HepG2 (cell line): Measurements from ENCODE around the gene LSM10. TPM values are rescaled to one million over a fixed set of nuclear protein-coding genes. Genes with fewer than 3 reads are reported as not detected.
A peak's percentile ranks its signal among the peaks of the same experiment; 100 is the strongest.

Experiments used
- FOXP1 ChIP-seq, 2 experiments: fragments of 450-650 bp in 1 of 2; IDR thresholded peaks; 2 replicates each; pipeline ENCODE4 v1.6.1; 2017 to 2018; ENCODE audit warnings: antibody characterized with exemption in 1 of 2
- GLI4 ChIP-seq: sonication (generic); formaldehyde crosslinking; IDR thresholded peaks from 2 replicates; pipeline ENCODE4 v1.5.1; 2020; ENCODE audit warnings: missing genetic modification reagents, mild to moderate bottlenecking, moderate library complexity, borderline replicate concordance
- KDM5B ChIP-seq: sonication (generic); formaldehyde crosslinking; IDR thresholded peaks from 2 replicates; pipeline ENCODE4 v1.4.0; 2020; ENCODE audit warnings: missing genetic modification reagents, mild to moderate bottlenecking, borderline replicate concordance
- KLF16 ChIP-seq, 2 experiments: sonication (generic) in 1 of 2; formaldehyde crosslinking in 1 of 2; IDR thresholded peaks; 2 replicates each; pipeline versions ENCODE4 v1.6.1 to v1.8.0; 2016 to 2023; ENCODE audit warnings: missing genetic modification reagents in 2 of 2, missing compliant biosample characterization in 1 of 2
- MBNL3 ChIP-seq: fragments of 250-450 bp; sonication (Bioruptor Pico); conservative IDR thresholded peaks from 2 replicates; pipeline ENCODE4 v1.8.0; 2022; ENCODE audit warnings: mild to moderate bottlenecking, inconsistent platforms
- MED8 ChIP-seq: sonication (generic); formaldehyde crosslinking; IDR thresholded peaks from 2 replicates; pipeline ENCODE4 v1.8.1; 2023; ENCODE audit warnings: mild to moderate bottlenecking, missing genetic modification reagents; ENCODE audit not compliant: insufficient replicate concordance
- RFX5 ChIP-seq: IDR thresholded peaks from 2 replicates; pipeline ENCODE4 v1.6.1; 2011; ENCODE audit warnings: low read depth, low read length, improper control_type of control experiment
- SMARCC2 ChIP-seq: fragments of 450-650 bp; IDR thresholded peaks from 2 replicates; pipeline ENCODE4 v1.6.1; 2017; ENCODE audit warnings: antibody characterized with exemption, mild to moderate bottlenecking
- SP5 ChIP-seq: IDR thresholded peaks from 2 replicates; pipeline ENCODE4 v1.6.1; 2016; ENCODE audit warnings: low read depth, borderline replicate concordance
- SRF ChIP-seq: IDR thresholded peaks from 2 replicates; pipeline ENCODE4 v1.6.1; 2011; ENCODE audit warnings: mild to moderate bottlenecking, low read depth, low read length, moderate library complexity
- TCF7 ChIP-seq: sonication (generic); IDR thresholded peaks from 2 replicates; pipeline ENCODE4 v1.6.1; 2016; ENCODE audit warnings: antibody characterized with exemption, low read depth
- ZFX ChIP-seq: sonication (generic); formaldehyde crosslinking; IDR thresholded peaks from 2 replicates; pipeline ENCODE4 v1.4.0; 2020; ENCODE audit warnings: mild to moderate bottlenecking, low read depth, missing genetic modification reagents, moderate library complexity
- ZNF10 ChIP-seq: sonication (generic); formaldehyde crosslinking; IDR thresholded peaks from 2 replicates; pipeline ENCODE4 v1.4.0; 2020; ENCODE audit warnings: mild to moderate bottlenecking, low read depth, missing genetic modification reagents, borderline replicate concordance
- ZNF12 ChIP-seq: sonication (generic); formaldehyde crosslinking; IDR thresholded peaks from 2 replicates; pipeline ENCODE4 v1.5.0; 2020; ENCODE audit warnings: missing genetic modification reagents
- ZNF230 ChIP-seq: sonication (generic); formaldehyde crosslinking; IDR thresholded peaks from 2 replicates; pipeline ENCODE4 v1.4.0; 2020; ENCODE audit warnings: mild to moderate bottlenecking, missing genetic modification reagents
- polyA plus RNA-seq, 8 experiments: library from polyadenylated mRNA; depleted of rRNA in 3 of 8; stranded (reverse) in 7 of 8; unstranded in 1 of 8; fragments of >200 nt; fragmentation: Illumina TruSeq in 4 of 8; extraction: Trizol in 4 of 8; gene quantifications; 2 replicates each; pipeline versions ENCODE4 v1.2.1 to v1.2.3, GENCODE V29; 2011 to 2016; ENCODE audit warnings: low read depth in 4 of 8, missing spikeins in 1 of 8, mixed read lengths in 1 of 8; ENCODE audit not compliant: insufficient read depth in 1 of 8
- total RNA-seq, 5 experiments: library from RNA; depleted of rRNA; stranded (reverse); fragments of >200 nt; fragmentation: Illumina TruSeq; extraction: Trizol; gene quantifications; 2 replicates each; pipeline ENCODE4 v1.2.3, GENCODE V29; 2016; ENCODE audit warnings: low read depth in 1 of 5
- TF ChIP-seq, protein P1 (sequence below): IDR thresholded peaks from 2 replicates; pipeline ENCODE4 v1.6.1; 2016; ENCODE audit warnings: low read depth, borderline replicate concordance
- TF ChIP-seq, protein P2 (sequence below): sonication (generic); formaldehyde crosslinking; IDR thresholded peaks from 2 replicates; pipeline ENCODE4 v1.5.0; 2020; ENCODE audit warnings: mild to moderate bottlenecking, missing genetic modification reagents, moderate library complexity
- TF ChIP-seq, protein P3 (sequence below): sonication (generic); formaldehyde crosslinking; IDR thresholded peaks from 2 replicates; pipeline ENCODE4 v1.5.1; 2020; ENCODE audit warnings: missing genetic modification reagents, mild to moderate bottlenecking, borderline replicate concordance
- TF ChIP-seq, protein P4 (sequence below): sonication (generic); formaldehyde crosslinking; conservative IDR thresholded peaks from 2 replicates; pipeline ENCODE4 v1.8.0; 2022; ENCODE audit warnings: missing genetic modification reagents
- TF ChIP-seq, protein P5 (sequence below): IDR thresholded peaks from 2 replicates; pipeline ENCODE4 v1.6.1; 2016; ENCODE audit warnings: missing compliant biosample characterization, missing genetic modification reagents, borderline replicate concordance

LSM10 gene
- total and polyA plus RNA-seq, 2 of the 13 experiments (the other 11 are each of a cell fraction or from before 2014, with no cell fraction given), result 14.0 to 52.0 TPM

DNA sequence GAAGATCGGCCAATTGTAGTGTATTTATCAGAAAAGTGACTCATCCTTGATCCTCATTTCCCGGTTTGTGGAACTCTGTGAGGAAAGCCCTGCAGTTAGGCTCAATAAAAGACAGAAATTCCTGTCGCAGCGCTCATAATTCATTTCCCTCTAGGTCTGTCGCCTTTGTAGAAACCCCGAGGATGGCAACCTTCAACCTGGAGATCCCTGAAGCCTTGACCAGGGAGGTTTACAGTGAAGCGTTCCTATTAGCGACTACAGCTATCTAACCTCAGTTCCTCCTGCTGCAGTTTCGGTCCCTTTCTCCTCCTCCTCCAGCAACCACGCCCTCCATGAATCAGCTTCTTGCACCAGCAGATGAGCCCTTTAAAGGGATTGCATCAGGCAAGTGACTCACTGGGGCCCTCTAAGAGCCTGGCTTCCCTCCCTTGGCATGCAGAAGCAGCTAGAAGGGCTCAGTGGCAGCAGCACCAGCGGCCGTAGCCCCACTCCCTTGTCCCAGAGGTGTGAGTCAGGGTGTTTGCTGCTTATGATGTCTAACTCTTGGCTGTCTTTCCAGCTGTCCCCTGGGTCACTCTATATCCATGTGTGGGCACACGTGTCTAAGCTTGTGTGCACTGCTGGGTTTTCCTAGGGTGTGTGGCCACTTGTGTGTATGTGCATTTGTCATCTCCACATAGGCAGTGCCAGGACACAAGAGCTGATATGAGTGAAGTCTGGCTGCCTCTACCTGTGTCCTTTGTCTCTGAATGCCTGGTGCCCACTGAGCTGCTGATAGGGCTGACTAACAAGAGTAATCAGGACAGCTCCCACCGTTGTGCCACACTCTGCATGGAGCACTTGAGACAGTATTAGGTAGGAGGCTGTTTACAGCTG, 11.2 kb downstream of the LSM10 start (continued):
- peak; percentile 53; the same call in 1 of the 2 replicates for TF ChIP-seq SRF
- TF ChIP-seq ZFX (CRISPR knock-in tag), result peak; percentile 62
- no peak for TF ChIP-seq TCF7
- TF ChIP-seq SP5, result peak; percentile 84
- TF ChIP-seq ZNF10, result no peak
- TF ChIP-seq ZNF12 (CRISPR knock-in tag), result no peak; the same call in 1 of the 2 replicates
- TF ChIP-seq, protein P1, sequence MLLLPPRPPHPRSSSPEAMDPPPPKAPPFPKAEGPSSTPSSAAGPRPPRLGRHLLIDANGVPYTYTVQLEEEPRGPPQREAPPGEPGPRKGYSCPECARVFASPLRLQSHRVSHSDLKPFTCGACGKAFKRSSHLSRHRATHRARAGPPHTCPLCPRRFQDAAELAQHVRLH (CRISPR knock-in tag), result no peak; the same call in 1 of the 2 replicates
- TF ChIP-seq, protein P2, sequence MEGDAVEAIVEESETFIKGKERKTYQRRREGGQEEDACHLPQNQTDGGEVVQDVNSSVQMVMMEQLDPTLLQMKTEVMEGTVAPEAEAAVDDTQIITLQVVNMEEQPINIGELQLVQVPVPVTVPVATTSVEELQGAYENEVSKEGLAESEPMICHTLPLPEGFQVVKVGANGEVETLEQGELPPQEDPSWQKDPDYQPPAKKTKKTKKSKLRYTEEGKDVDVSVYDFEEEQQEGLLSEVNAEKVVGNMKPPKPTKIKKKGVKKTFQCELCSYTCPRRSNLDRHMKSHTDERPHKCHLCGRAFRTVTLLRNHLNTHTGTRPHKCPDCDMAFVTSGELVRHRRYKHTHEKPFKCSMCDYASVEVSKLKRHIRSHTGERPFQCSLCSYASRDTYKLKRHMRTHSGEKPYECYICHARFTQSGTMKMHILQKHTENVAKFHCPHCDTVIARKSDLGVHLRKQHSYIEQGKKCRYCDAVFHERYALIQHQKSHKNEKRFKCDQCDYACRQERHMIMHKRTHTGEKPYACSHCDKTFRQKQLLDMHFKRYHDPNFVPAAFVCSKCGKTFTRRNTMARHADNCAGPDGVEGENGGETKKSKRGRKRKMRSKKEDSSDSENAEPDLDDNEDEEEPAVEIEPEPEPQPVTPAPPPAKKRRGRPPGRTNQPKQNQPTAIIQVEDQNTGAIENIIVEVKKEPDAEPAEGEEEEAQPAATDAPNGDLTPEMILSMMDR (CRISPR knock-in tag), result peak; percentile 33
- TF ChIP-seq ZNF230, result peak; percentile 69; the same call in 1 of the 2 replicates
- no peak for TF ChIP-seq KDM5B (CRISPR knock-in tag)
- TF ChIP-seq MBNL3 (CRISPR knock-in tag), result no peak
- 0 out of 2 replicates have a peak, but pooled peaks have one; percentile 4 for TF ChIP-seq RFX5
- TF ChIP-seq, protein P3, sequence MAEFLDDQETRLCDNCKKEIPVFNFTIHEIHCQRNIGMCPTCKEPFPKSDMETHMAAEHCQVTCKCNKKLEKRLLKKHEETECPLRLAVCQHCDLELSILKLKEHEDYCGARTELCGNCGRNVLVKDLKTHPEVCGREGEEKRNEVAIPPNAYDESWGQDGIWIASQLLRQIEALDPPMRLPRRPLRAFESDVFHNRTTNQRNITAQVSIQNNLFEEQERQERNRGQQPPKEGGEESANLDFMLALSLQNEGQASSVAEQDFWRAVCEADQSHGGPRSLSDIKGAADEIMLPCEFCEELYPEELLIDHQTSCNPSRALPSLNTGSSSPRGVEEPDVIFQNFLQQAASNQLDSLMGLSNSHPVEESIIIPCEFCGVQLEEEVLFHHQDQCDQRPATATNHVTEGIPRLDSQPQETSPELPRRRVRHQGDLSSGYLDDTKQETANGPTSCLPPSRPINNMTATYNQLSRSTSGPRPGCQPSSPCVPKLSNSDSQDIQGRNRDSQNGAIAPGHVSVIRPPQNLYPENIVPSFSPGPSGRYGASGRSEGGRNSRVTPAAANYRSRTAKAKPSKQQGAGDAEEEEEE (CRISPR knock-in tag), result no peak
- TF ChIP-seq MED8 (CRISPR knock-in tag), result no peak
- TF ChIP-seq, protein P4, sequence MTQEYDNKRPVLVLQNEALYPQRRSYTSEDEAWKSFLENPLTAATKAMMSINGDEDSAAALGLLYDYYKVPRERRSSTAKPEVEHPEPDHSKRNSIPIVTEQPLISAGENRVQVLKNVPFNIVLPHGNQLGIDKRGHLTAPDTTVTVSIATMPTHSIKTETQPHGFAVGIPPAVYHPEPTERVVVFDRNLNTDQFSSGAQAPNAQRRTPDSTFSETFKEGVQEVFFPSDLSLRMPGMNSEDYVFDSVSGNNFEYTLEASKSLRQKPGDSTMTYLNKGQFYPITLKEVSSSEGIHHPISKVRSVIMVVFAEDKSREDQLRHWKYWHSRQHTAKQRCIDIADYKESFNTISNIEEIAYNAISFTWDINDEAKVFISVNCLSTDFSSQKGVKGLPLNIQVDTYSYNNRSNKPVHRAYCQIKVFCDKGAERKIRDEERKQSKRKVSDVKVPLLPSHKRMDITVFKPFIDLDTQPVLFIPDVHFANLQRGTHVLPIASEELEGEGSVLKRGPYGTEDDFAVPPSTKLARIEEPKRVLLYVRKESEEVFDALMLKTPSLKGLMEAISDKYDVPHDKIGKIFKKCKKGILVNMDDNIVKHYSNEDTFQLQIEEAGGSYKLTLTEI (CRISPR knock-in tag), result no peak
- peak in 1 of 2 experiments; percentile 85; a peak in 2 of 4 replicates for TF ChIP-seq KLF16 (CRISPR knock-in tag; IDR thresholded peaks at IDR 0.05)
- TF ChIP-seq, protein P5, sequence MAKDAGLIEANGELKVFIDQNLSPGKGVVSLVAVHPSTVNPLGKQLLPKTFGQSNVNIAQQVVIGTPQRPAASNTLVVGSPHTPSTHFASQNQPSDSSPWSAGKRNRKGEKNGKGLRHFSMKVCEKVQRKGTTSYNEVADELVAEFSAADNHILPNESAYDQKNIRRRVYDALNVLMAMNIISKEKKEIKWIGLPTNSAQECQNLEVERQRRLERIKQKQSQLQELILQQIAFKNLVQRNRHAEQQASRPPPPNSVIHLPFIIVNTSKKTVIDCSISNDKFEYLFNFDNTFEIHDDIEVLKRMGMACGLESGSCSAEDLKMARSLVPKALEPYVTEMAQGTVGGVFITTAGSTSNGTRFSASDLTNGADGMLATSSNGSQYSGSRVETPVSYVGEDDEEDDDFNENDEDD, result no peak; the same call in 1 of the 2 replicates
- TF ChIP-seq SMARCC2, result no peak
- no peak for TF ChIP-seq GLI4 (CRISPR knock-in tag)
- TF ChIP-seq FOXP1 (IDR thresholded peaks at IDR 0.05), result no peak
- no peak for TF ChIP-seq FOXP1 (CRISPR knock-in tag; IDR thresholded peaks at IDR 0.05)
